ENCODE results near the gene TAF11. TPM values are rescaled to one million over a fixed set of nuclear protein-coding genes. Genes with fewer than 3 reads are reported as not detected.

The TAF11 gene
- polyA plus RNA-seq, 4 donors = 31.0 to 45.2 (median 38.9) TPM

- H3K27me3 ChIP-seq (ENCODE audit: control insufficient read depth in 3 of 3, insufficient read depth in 3 of 3, low read length in 3 of 3) = no peaks in the 10 kb centered on the region
- peaks cover 3 to 39% (median 15%) of the 10 kb centered on the region in 3 donors for H3K36me3 ChIP-seq (ENCODE audit: control insufficient read depth in 3 of 3, insufficient read depth in 2 of 3, low read depth in 1 of 3, low read length in 3 of 3)
- no peak overlapping the region for H3K27ac ChIP-seq (ENCODE audit: low read depth in 1 of 3, low read length in 2 of 3)
- FAIRE-seq (no peak), DNase-seq (no peak)
- no peaks in the 10 kb centered on the region for H3K4me1 ChIP-seq (ENCODE audit: control insufficient read depth in 3 of 3, insufficient read depth in 2 of 3, low read depth in 1 of 3, low read length in 2 of 3)
- H3K4me3 ChIP-seq (ENCODE audit: low read depth in 1 of 3, low read length in 3 of 3) = no peak overlapping the region
- no peaks in the 10 kb centered on the region for H3K9me3 ChIP-seq (ENCODE audit: control insufficient read depth in 2 of 2, insufficient read depth in 1 of 2, low read depth in 1 of 2, low read length in 1 of 2)
- 94 to 97% (median 97%) methylated on average over 1 of the region's 1 CpG for WGBS, 3 donors
These were observed 54.9 kb downstream of the TAF11 start for GRCh38 chr6:34832942-34833341.

- H3K4me3 ChIP-seq (ENCODE audit: low read depth in 1 of 3, low read length in 3 of 3) = no peak overlapping the region
- H3K4me1 ChIP-seq (ENCODE audit: control insufficient read depth in 3 of 3, insufficient read depth in 2 of 3, low read depth in 1 of 3, low read length in 2 of 3) = no peaks in the 10 kb centered on the region
- H3K27me3 ChIP-seq (ENCODE audit: control insufficient read depth in 3 of 3, insufficient read depth in 3 of 3, low read length in 3 of 3) = no peaks in the 10 kb centered on the region
- peaks cover 3 to 43% (median 6%) of the 10 kb centered on the region in 3 donors for H3K36me3 ChIP-seq (ENCODE audit: control insufficient read depth in 3 of 3, insufficient read depth in 2 of 3, low read depth in 1 of 3, low read length in 3 of 3)
- 94 to 97% (median 96%) methylated on average over 2 of the region's 2 CpGs for WGBS, 3 donors
- H3K27ac ChIP-seq (ENCODE audit: low read depth in 1 of 3, low read length in 2 of 3) = no peak overlapping the region
- no peak for DNase-seq
- no peaks in the 10 kb centered on the region for H3K9me3 ChIP-seq (ENCODE audit: control insufficient read depth in 2 of 2, insufficient read depth in 1 of 2, low read depth in 1 of 2, low read length in 1 of 2)
- FAIRE-seq = no peak
These were observed 58.7 kb downstream of the TAF11 start for GRCh38 chr6:34829137-34829536.

Other genes starting within 250 kb of the TAF11 start
- 10 to 100 TPM; 44.3 to 53.5 (median 47.3) TPM for gene ILRUN, start 191.3 kb downstream of the TAF11 start, polyA plus RNA-seq
- 100 to 1,000 TPM; 114 to 163 (median 148) TPM for gene SNRPC, start 130.5 kb downstream of the TAF11 start, polyA plus RNA-seq
- 1 to 10 TPM; 1.3 to 7.9 (median 3.2) TPM for gene BLTP3A, start 96.0 kb downstream of the TAF11 start, polyA plus RNA-seq
- 10 to 100 TPM in 2 of 4 donors, 1 to 10 TPM in 2; 6.5 to 29.9 (median 10.8) TPM for gene ANKS1A, start 1.2 kb upstream of the TAF11 start, polyA plus RNA-seq

Data from small intestine (tissue), 7 donors.